Mesenchymal stem cell (in vitro differentiated cells and primary cell): Measurements from ENCODE around the gene MTA3.
"Not testable (repeated sequence)": the region's sequence is repeated elsewhere in the genome, so short reads cannot be mapped to it uniquely, and the experiment has no call there.

Experiments
- DNase-seq: peaks from one replicate; pipeline ENCODE4 v3.0.0-alpha.2; 2013
- H2AFZ ChIP-seq: one replicate; pipeline ENCODE4 v1.6.1; 2013; ENCODE audit warnings: low read depth, mild to moderate bottlenecking, control low read depth, inconsistent platforms, low read length, moderate library complexity
- H2AK5ac ChIP-seq: 2 replicates; pipeline ENCODE4 v1.6.1; 2013; ENCODE audit warnings: low read length, moderate library complexity, mild to moderate bottlenecking, inconsistent platforms; ENCODE audit not compliant: severe bottlenecking
- H2BK120ac ChIP-seq: one replicate; pipeline ENCODE4 v1.6.1; 2013; ENCODE audit warnings: low read depth, mild to moderate bottlenecking, inconsistent platforms, low read length, moderate library complexity
- H2BK12ac ChIP-seq, 2 experiments: one replicate each; pipeline ENCODE4 v1.6.1; 2013; ENCODE audit warnings: inconsistent platforms in 2 of 2, low read length in 2 of 2, mild to moderate bottlenecking in 2 of 2, moderate library complexity in 2 of 2, control low read depth in 1 of 2
- H2BK15ac ChIP-seq: one replicate; pipeline ENCODE4 v1.6.1; 2013; ENCODE audit warnings: mild to moderate bottlenecking, low read depth, inconsistent platforms; ENCODE audit not compliant: poor library complexity, severe bottlenecking
- H2BK5ac ChIP-seq: 2 replicates; pipeline ENCODE4 v1.6.1; 2013; ENCODE audit warnings: low read depth, mild to moderate bottlenecking, low read length, control low read depth, inconsistent platforms; ENCODE audit not compliant: poor library complexity, severe bottlenecking
- H3K14ac ChIP-seq, 2 experiments: one replicate each; pipeline ENCODE4 v1.6.1; 2013; ENCODE audit warnings: inconsistent platforms in 2 of 2, low read length in 2 of 2, control low read depth in 1 of 2, mild to moderate bottlenecking in 1 of 2, moderate library complexity in 1 of 2
- H3K18ac ChIP-seq, 2 experiments: one replicate each; pipeline ENCODE4 v1.6.1; 2013; ENCODE audit warnings: inconsistent platforms in 2 of 2, low read length in 2 of 2, control low read depth in 1 of 2, low read depth in 1 of 2, mild to moderate bottlenecking in 1 of 2
- H3K23ac ChIP-seq, 2 experiments: one replicate each; pipeline ENCODE4 v1.6.1; 2013; ENCODE audit warnings: inconsistent platforms in 2 of 2, low read length in 2 of 2, mild to moderate bottlenecking in 2 of 2, moderate library complexity in 2 of 2, control low read depth in 1 of 2
- H3K27ac ChIP-seq: 2 replicates; pipeline ENCODE4 v1.5.1; 2013; ENCODE audit warnings: mild to moderate bottlenecking, moderate library complexity, low read length, control low read depth, inconsistent platforms; ENCODE audit not compliant: poor library complexity, severe bottlenecking
- H3K27me3 ChIP-seq, 2 experiments: 2 replicates each; pipeline versions ENCODE4 v1.6.1 to v1.7.0; 2013; ENCODE audit warnings: low read length in 2 of 2, mild to moderate bottlenecking in 2 of 2, moderate library complexity in 2 of 2, control low read depth in 1 of 2, inconsistent platforms in 1 of 2; ENCODE audit not compliant: control insufficient read depth in 1 of 2, insufficient read depth in 1 of 2
- H3K36me3 ChIP-seq, 2 experiments: 2 replicates each; pipeline versions ENCODE4 v1.6.1 to v1.7.0; 2013; ENCODE audit warnings: low read length in 2 of 2, control low read depth in 1 of 2, inconsistent platforms in 1 of 2, low read depth in 1 of 2, mild to moderate bottlenecking in 1 of 2; ENCODE audit not compliant: insufficient read depth in 2 of 2, control insufficient read depth in 1 of 2
- H3K4ac ChIP-seq, 2 experiments: one replicate each; pipeline ENCODE4 v1.6.1; 2013; ENCODE audit warnings: inconsistent platforms in 2 of 2, low read length in 2 of 2, mild to moderate bottlenecking in 2 of 2, moderate library complexity in 2 of 2, control low read depth in 1 of 2, low read depth in 1 of 2
- H3K4me1 ChIP-seq: 2 replicates; pipeline ENCODE4 v1.6.1; 2013; ENCODE audit warnings: low read depth, low read length, control low read depth; ENCODE audit not compliant: control insufficient read depth, insufficient read depth
- H3K4me2 ChIP-seq: 2 replicates; pipeline ENCODE4 v1.6.1; 2013; ENCODE audit warnings: low read length, mild to moderate bottlenecking, inconsistent platforms; ENCODE audit not compliant: poor library complexity, severe bottlenecking
- H3K4me3 ChIP-seq, 2 experiments: 2 replicates each; pipeline versions ENCODE4 v1.5.1 to v1.7.0; 2013; ENCODE audit warnings: low read length in 2 of 2, mild to moderate bottlenecking in 2 of 2, control low read depth in 1 of 2, low read depth in 1 of 2; ENCODE audit not compliant: insufficient read depth in 1 of 2
- H3K79me1 ChIP-seq: replicated peaks from 2 replicates; pipeline ENCODE4 v1.6.1; 2013; ENCODE audit warnings: mild to moderate bottlenecking, control low read depth, low read length, inconsistent platforms; ENCODE audit not compliant: poor library complexity, severe bottlenecking
- H3K9ac ChIP-seq: 2 replicates; pipeline ENCODE4 v1.7.0; 2013; ENCODE audit warnings: mild to moderate bottlenecking, low read length, moderate library complexity
- H3K9me3 ChIP-seq: 2 replicates; pipeline ENCODE4 v1.7.0; 2013; ENCODE audit warnings: mild to moderate bottlenecking, low read length; ENCODE audit not compliant: control insufficient read depth
- H4K8ac ChIP-seq: one replicate; pipeline ENCODE4 v1.6.1; 2013; ENCODE audit warnings: inconsistent platforms, mild to moderate bottlenecking, low read length, moderate library complexity
- H4K91ac ChIP-seq: one replicate; pipeline ENCODE4 v1.6.1; 2013; ENCODE audit warnings: mild to moderate bottlenecking, low read length, inconsistent platforms
- WGBS: methylation state at CpG from one replicate; pipeline ENCODE4 v1.1.7; 2013; ENCODE audit warnings: mixed read lengths; 5-methylcytosine and 5-hydroxymethylcytosine counted together

The MTA3 gene

GRCh38 chr2:42726680-42727079 is 158.2 kb downstream of the MTA3 start:
- Histone ChIP-seq H3K9me3 (peaks cover 6% of the 10 kb centered on the region), H3K9ac (no peak overlapping the region), H3K4ac (no peak overlapping the region), H3K14ac (no peak overlapping the region), H4K91ac (no peak overlapping the region), H3K27me3 (no peaks in the 10 kb centered on the region), H3K4me3 (no peak overlapping the region), H4K8ac (no peak overlapping the region), H2BK15ac (no peak overlapping the region), H3K4me2 (no peak overlapping the region), H3K18ac (no peak overlapping the region), H3K36me3 (peaks cover 10 to 15% of the 10 kb centered on the region in 2 experiments), H2BK120ac (no peak overlapping the region), H3K23ac (no peak overlapping the region), H2AFZ (no peak overlapping the region), H2BK12ac (no peak overlapping the region), H3K27ac (no peak overlapping the region), H3K79me1 (peaks cover 2% of the 10 kb centered on the region), H2AK5ac (no peak overlapping the region), H2BK5ac (no peak overlapping the region), H3K4me1 (peaks cover 3% of the 10 kb centered on the region)
- no peak for DNase-seq
- 97% methylated on average over 2 of the region's 2 CpGs for WGBS

DNA sequence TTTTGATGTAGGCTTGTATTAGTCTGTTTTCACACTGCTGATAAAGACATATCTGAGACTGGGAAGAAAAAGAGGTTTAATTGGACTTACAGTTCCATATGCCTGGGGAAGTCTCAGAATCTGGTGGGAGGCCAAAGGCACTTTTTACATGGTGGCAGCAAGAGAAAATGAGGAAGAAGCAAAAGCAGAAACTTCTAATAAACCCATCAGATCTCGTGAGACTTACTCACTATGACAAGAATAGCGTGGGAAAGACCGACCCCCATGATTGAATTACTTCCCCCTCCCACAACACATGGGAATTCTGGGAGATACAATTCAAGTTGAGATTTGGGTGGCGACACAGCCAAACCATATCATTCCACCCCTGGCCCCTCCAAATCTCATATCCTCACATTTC is 162.9 kb downstream of the MTA3 start:
- H3K27ac ChIP-seq, H3K14ac ChIP-seq, H2BK12ac ChIP-seq, H2BK15ac ChIP-seq, H2AFZ ChIP-seq, H3K27me3 ChIP-seq, H2BK5ac ChIP-seq, H3K9ac ChIP-seq, H3K18ac ChIP-seq, H3K4ac ChIP-seq, H3K4me2 ChIP-seq, H4K8ac ChIP-seq, H3K4me1 ChIP-seq, H3K4me3 ChIP-seq, H3K23ac ChIP-seq, DNase-seq, H3K79me1 ChIP-seq, H2AK5ac ChIP-seq, H4K91ac ChIP-seq, H2BK120ac ChIP-seq: not testable (repeated sequence)
- H3K36me3 ChIP-seq = peaks cover 0 to 11% of the 10 kb centered on the region in 2 experiments
- 88% methylated on average over 4 of the region's 4 CpGs for WGBS
- H3K9me3 ChIP-seq = peaks cover 14% of the 10 kb centered on the region

GRCh38 chr2:42733852-42734251 is 165.4 kb downstream of the MTA3 start:
- Histone ChIP-seq H3K9me3 (peaks cover 14% of the 10 kb centered on the region), H3K9ac (no peak overlapping the region), H3K4me1 (no peaks in the 10 kb centered on the region), H4K8ac (no peak overlapping the region), H2BK15ac (no peak overlapping the region), H3K4ac (no peak overlapping the region), H3K23ac (no peak overlapping the region), H2AK5ac (no peak overlapping the region), H2AFZ (no peak overlapping the region), H2BK120ac (no peak overlapping the region), H2BK12ac (no peak overlapping the region), H3K4me3 (no peak overlapping the region), H3K18ac (no peak overlapping the region), H3K27ac (no peak overlapping the region), H2BK5ac (no peak overlapping the region), H3K14ac (no peak overlapping the region), H3K36me3 (peaks cover 0 to 17% of the 10 kb centered on the region in 2 experiments), H3K79me1 (peaks cover 2% of the 10 kb centered on the region), H3K27me3 (no peaks in the 10 kb centered on the region), H4K91ac (no peak overlapping the region), H3K4me2 (no peak overlapping the region)
- no peak for DNase-seq
- 100% methylated on average over 1 of the region's 1 CpG for WGBS

GRCh38 chr2:42736598-42737322 is 168.3 kb downstream of the MTA3 start:
- H3K79me1 ChIP-seq = no peaks in the 10 kb centered on the region
- H3K23ac ChIP-seq = no peak overlapping the region
- no peaks in the 10 kb centered on the region for H3K27me3 ChIP-seq
- H4K8ac ChIP-seq = no peak overlapping the region
- H3K9ac ChIP-seq = no peak overlapping the region
- H2AK5ac ChIP-seq = no peak overlapping the region
- no peak overlapping the region for H3K18ac ChIP-seq
- H2BK15ac ChIP-seq = no peak overlapping the region
- no peak overlapping the region for H3K14ac ChIP-seq
- H3K4me1 ChIP-seq = no peaks in the 10 kb centered on the region
- no peak overlapping the region for H3K4me2 ChIP-seq
- no peak overlapping the region for H2BK5ac ChIP-seq
- no peak overlapping the region for H3K4me3 ChIP-seq
- H2BK120ac ChIP-seq = no peak overlapping the region
- no peak for DNase-seq
- no peak overlapping the region for H2AFZ ChIP-seq
- peaks cover 9% of the 10 kb centered on the region for H3K9me3 ChIP-seq
- no peak overlapping the region for H4K91ac ChIP-seq
- H3K27ac ChIP-seq = no peak overlapping the region
- peaks cover 10 to 22% of the 10 kb centered on the region in 2 experiments for H3K36me3 ChIP-seq
- no peak overlapping the region for H2BK12ac ChIP-seq
- no peak overlapping the region for H3K4ac ChIP-seq
